Esophagus squamous epithelium (tissue), 5 donors: Measurements from ENCODE around the gene GSTM3. TPM values are rescaled to one million over a fixed set of nuclear protein-coding genes. Genes with fewer than 3 reads are reported as not detected.
"Not testable (repeated sequence)": the region's sequence is repeated elsewhere in the genome, so short reads cannot be mapped to it uniquely, and the experiment has no call there.

Experiments
- DNase-seq: peaks from one replicate; lab custom pipeline; 2025; lab: John Stamatoyannopoulos, UW
- H3K27ac ChIP-seq, 4 donors: fragments of 200-600 bp; sonication (generic); one replicate each; pipeline ENCODE4 v1.5.1; 2016 to 2019; ENCODE audit warnings: mild to moderate bottlenecking in 1 of 4
- H3K27me3 ChIP-seq, 4 donors: fragments of 200-600 bp; sonication (generic); 1 replicate in 3 of 4; 2 replicates in 1 of 4; pipeline versions ENCODE4 v1.5.1 to v1.6.0; 2017 to 2021; ENCODE audit warnings: antibody characterized with exemption in 1 of 4
- H3K36me3 ChIP-seq, 3 donors: fragments of 200-600 bp; sonication (generic); one replicate each; pipeline ENCODE4 v1.5.1; 2016 to 2019
- H3K4me1 ChIP-seq, 3 donors: fragments of 200-600 bp; sonication (generic); one replicate each; pipeline ENCODE4 v1.5.1; 2017 to 2019
- H3K4me3 ChIP-seq, 4 donors: fragments of 200-600 bp; sonication (generic); 1 replicate in 3 of 4; 2 replicates in 1 of 4; pipeline ENCODE4 v1.5.1; 2016 to 2019; ENCODE audit warnings: mild to moderate bottlenecking in 2 of 4, moderate library complexity in 1 of 4
- H3K9me3 ChIP-seq, 3 donors: fragments of 200-600 bp; sonication (generic); one replicate each; pipeline ENCODE4 v1.5.1; 2016 to 2019
- CTCF ChIP-seq, 6 experiments: fragments of 450-650 bp in 4 of 6; fragments of 200-600 bp in 2 of 6; sonication (generic) in 2 of 6; IDR thresholded peaks; one replicate each; pipeline ENCODE4 v1.5.1; 2016 to 2019; ENCODE audit warnings: antibody characterized with exemption in 6 of 6, mild to moderate bottlenecking in 4 of 6, moderate library complexity in 4 of 6
- POLR2A ChIP-seq, 4 donors: fragments of 450-650 bp; IDR thresholded peaks; one replicate each; pipeline ENCODE4 v1.6.1; 2017; ENCODE audit warnings: antibody characterized with exemption in 4 of 4, mild to moderate bottlenecking in 4 of 4, moderate library complexity in 3 of 4
- WGBS, 2 donors: methylation state at CpG; one replicate each; pipeline ENCODE4 v1.1.5; 2018; 5-methylcytosine and 5-hydroxymethylcytosine counted together
- intact Hi-C: fragments of 100-400 bp; cut with DNase I; formaldehyde crosslinking; loops from one replicate; pipeline ENCODE4 v1.15.0; 2022
- total RNA-seq, 4 donors: library from RNA; depleted of rRNA; stranded (reverse); fragments of >200 nt; gene quantifications; one replicate each; pipeline ENCODE4 v1.1.0, GENCODE V29; 2016
- donor health status: DM: yes; HTN: yes; CAD: no.

GSTM3 gene
- total RNA-seq, 4 donors from 2014 or later: 86.2 to 273 (median 150) TPM

DNA sequence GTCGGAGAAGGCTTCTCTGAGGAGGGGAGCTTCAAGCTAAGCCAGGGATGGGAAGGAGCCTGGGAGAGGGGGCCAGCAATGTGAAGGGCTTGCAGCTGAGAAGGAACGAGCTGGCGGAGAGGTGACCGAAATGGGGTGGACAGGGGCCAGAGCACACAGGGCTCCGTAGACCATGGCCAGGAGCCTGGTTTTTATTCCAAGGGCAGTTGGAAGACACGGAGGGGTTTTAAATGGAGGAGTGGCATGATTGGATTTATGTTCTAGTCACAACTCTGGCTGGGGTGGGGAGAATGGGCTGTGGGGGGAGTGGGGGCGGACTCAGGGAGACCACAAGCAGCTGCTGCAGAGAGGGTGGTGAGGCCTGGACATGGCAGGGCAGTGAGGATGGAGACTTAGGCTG, 28.0 kb upstream of the GSTM3 start:
- intact Hi-C loops: no loop called here
- TF ChIP-seq CTCF (IDR thresholded peaks at IDR 0.05): no peak
- TF ChIP-seq POLR2A (IDR thresholded peaks at IDR 0.05): no peak
- peaks cover 0 to 8% (median under 1%) of the 10 kb centered on the region in 3 donors for H3K4me1 ChIP-seq
- no peak overlapping the region for H3K4me3 ChIP-seq
- H3K27me3 ChIP-seq: no peaks in the 10 kb centered on the region
- 78 to 97% methylated on average over 7 of the region's 7 CpGs for WGBS, 2 donors
- no peaks in the 10 kb centered on the region for H3K36me3 ChIP-seq
- H3K9me3 ChIP-seq: no peaks in the 10 kb centered on the region
- DNase-seq: no peak
- H3K27ac ChIP-seq: no peak overlapping the region

DNA sequence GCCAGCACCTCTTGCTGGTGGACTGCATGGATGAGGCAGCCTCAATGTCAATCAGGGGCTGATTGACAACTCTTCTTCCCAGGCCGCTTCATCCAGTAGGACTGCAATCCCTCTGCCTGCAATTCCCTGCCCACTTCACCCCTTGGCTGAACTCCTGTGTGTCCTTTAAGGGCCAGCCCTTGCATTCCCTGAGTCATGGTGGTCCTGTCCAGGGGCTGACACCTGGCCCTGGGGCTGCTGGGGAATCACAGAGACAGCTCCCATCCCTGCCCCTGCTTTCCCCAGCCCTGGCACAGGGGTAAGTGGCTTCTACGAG, 27.5 kb upstream of the GSTM3 start:
- H3K36me3 ChIP-seq: no peaks in the 10 kb centered on the region
- DNase-seq: no peak
- no peak overlapping the region for H3K4me3 ChIP-seq
- H3K4me1 ChIP-seq: peaks cover 3 to 8% (median 4%) of the 10 kb centered on the region in 3 donors
- H3K27ac ChIP-seq: no peak overlapping the region
- intact Hi-C loops: no loop called here
- H3K27me3 ChIP-seq: no peaks in the 10 kb centered on the region
- H3K9me3 ChIP-seq: no peaks in the 10 kb centered on the region
- 53% methylated on average over 2 of the region's 2 CpGs; no CpG with 5 or more reads in 1 of the 2 donors for WGBS, 2 donors
- no peak for TF ChIP-seq CTCF (IDR thresholded peaks at IDR 0.05)
- TF ChIP-seq POLR2A (IDR thresholded peaks at IDR 0.05): no peak

DNA sequence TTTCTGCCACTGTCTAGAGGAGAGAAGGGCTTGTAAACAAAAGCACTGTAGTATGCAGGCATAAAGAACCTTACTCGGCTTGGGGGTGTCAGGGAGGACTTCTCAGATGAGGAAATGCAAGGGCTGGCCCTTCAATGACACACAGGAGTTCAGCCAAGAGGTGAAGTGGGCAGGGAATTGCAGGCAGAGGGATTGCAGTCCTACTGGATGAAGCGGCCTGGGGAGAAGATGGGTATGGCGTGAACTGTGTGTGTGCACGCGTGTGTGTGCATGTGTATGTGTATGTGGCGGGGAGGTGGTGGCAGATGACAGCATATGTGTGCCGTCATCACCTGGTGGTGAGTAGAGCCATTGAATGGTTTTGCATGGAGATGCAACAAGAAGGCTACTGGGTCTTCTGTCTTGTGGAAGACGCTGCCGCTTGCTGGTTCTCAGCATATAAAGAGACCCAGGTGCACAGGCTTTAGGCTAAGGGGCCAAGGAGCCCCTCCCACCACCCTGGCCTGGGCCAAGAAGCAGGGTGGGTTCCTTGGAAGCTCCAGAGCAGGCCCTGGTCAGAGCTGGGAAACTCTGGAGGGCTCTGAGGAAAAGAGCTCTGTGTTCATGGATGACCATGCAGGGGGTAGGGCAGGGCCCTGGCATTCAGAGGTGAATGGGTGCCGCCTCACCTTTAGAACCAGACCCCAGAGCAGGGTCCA, 26.9 kb upstream of the GSTM3 start:
- no peak overlapping the region for H3K4me3 ChIP-seq
- WGBS, 2 donors: 88 to 91% methylated on average over 7 to 9 of the region's 10 CpGs
- no peak for DNase-seq
- TF ChIP-seq POLR2A (IDR thresholded peaks at IDR 0.05) (no peak), CTCF (IDR thresholded peaks at IDR 0.05) (no peak)
- no peaks in the 10 kb centered on the region for H3K36me3 ChIP-seq
- H3K4me1 ChIP-seq: peaks cover 4 to 9% (median 8%) of the 10 kb centered on the region in 3 donors
- H3K9me3 ChIP-seq: no peaks in the 10 kb centered on the region
- H3K27ac ChIP-seq: no peak overlapping the region
- intact Hi-C loops: no loop called here
- no peaks in the 10 kb centered on the region for H3K27me3 ChIP-seq

- 69 to 72% methylated on average over 11 to 17 of the region's 17 CpGs for whole genome bisulfite sequencing, 2 donors
- intact Hi-C loops: not testable (repeated sequence)
Measured at GRCh38 chr1:109766991-109767636, 26.3 kb upstream of the GSTM3 start.

GRCh38 chr1:109765896-109766615, 25.2 kb upstream of the GSTM3 start:
- Histone ChIP-seq H3K4me1 (peaks cover 4 to 9% (median 8%) of the 10 kb centered on the region in 3 donors), H3K9me3 (no peaks in the 10 kb centered on the region), H3K36me3 (no peaks in the 10 kb centered on the region), H3K27ac (no peak overlapping the region), H3K4me3 (no peak overlapping the region), H3K27me3 (no peaks in the 10 kb centered on the region)
- WGBS, 2 donors: 79 to 80% methylated on average over 10 to 13 of the region's 13 CpGs
- intact Hi-C loops: no loop called here
- DNase-seq: no peak
- TF ChIP-seq CTCF (IDR thresholded peaks at IDR 0.05): no peak
- no peak for TF ChIP-seq POLR2A (IDR thresholded peaks at IDR 0.05)

More at GRCh38 chr1:109766991-109767636, 26.3 kb upstream of the GSTM3 start:
- not testable (repeated sequence) for H3K27me3 ChIP-seq, H3K4me3 ChIP-seq, DNase-seq, H3K27ac ChIP-seq, H3K4me1 ChIP-seq, H3K36me3 ChIP-seq, H3K9me3 ChIP-seq
